Measurements from ENCODE around the gene POU6F2.

The POU6F2 gene

GRCh38 chr7:39137480-39137879 is 159.8 kb downstream of the POU6F2 start:
- Histone ChIP-seq H3K4me3 (no peak overlapping the region), H3K27me3 (no peaks in the 10 kb centered on the region), H3K4me1 (no peaks in the 10 kb centered on the region), H3K27ac (no peak overlapping the region), H3K9me3 (peaks cover 0 to 7% (median 3%) of the 10 kb centered on the region in 3 donors), H3K36me3 (no peaks in the 10 kb centered on the region)
- intact Hi-C loops (cut with DNase I; ENCODE audit: low total_unique reads), result no loop called here
- no peak for TF ChIP-seq CTCF (IDR thresholded peaks at IDR 0.05)
- no peak for DNase-seq

GRCh38 chr7:39142750-39143149 is 165.0 kb downstream of the POU6F2 start:
- intact Hi-C loops (cut with DNase I; ENCODE audit: low total_unique reads), result no loop called here
- no peaks in the 10 kb centered on the region for H3K36me3 ChIP-seq
- no peak for DNase-seq
- peaks cover 0 to 3% (median 2%) of the 10 kb centered on the region in 3 donors for H3K9me3 ChIP-seq
- H3K27ac ChIP-seq, result no peak overlapping the region
- H3K4me3 ChIP-seq, result no peak overlapping the region
- TF ChIP-seq CTCF (IDR thresholded peaks at IDR 0.05), result no peak
- no peaks in the 10 kb centered on the region for H3K4me1 ChIP-seq
- H3K27me3 ChIP-seq, result no peaks in the 10 kb centered on the region

- Histone ChIP-seq H3K27ac (no peak overlapping the region), H3K4me1 (no peaks in the 10 kb centered on the region), H3K27me3 (no peaks in the 10 kb centered on the region), H3K36me3 (no peaks in the 10 kb centered on the region), H3K9me3 (peaks cover 0 to 3% (median 0%) of the 10 kb centered on the region in 3 donors), H3K4me3 (no peak overlapping the region)
- intact Hi-C loops (cut with DNase I; ENCODE audit: low total_unique reads), result no loop called here
- TF ChIP-seq CTCF (IDR thresholded peaks at IDR 0.05), result no peak
- no peak for DNase-seq
These were observed 166.7 kb downstream of the POU6F2 start for GRCh38 chr7:39144420-39144819.

- intact Hi-C loops (cut with DNase I; ENCODE audit: low total_unique reads), result no loop called here
- no peak for DNase-seq
- Histone ChIP-seq H3K4me3 (no peak overlapping the region), H3K27ac (no peak overlapping the region), H3K27me3 (no peaks in the 10 kb centered on the region), H3K4me1 (no peaks in the 10 kb centered on the region), H3K36me3 (no peaks in the 10 kb centered on the region), H3K9me3 (peaks cover 0 to 3% (median 0%) of the 10 kb centered on the region in 3 donors)
- TF ChIP-seq CTCF (IDR thresholded peaks at IDR 0.05), result no peak
These were observed 167.6 kb downstream of the POU6F2 start for GRCh38 chr7:39145283-39145682.

GRCh38 chr7:39145935-39146334 is 168.2 kb downstream of the POU6F2 start:
- Histone ChIP-seq H3K27ac (no peak overlapping the region), H3K36me3 (no peaks in the 10 kb centered on the region), H3K4me3 (no peak overlapping the region), H3K4me1 (no peaks in the 10 kb centered on the region), H3K9me3 (no peaks in the 10 kb centered on the region), H3K27me3 (no peaks in the 10 kb centered on the region)
- TF ChIP-seq CTCF (IDR thresholded peaks at IDR 0.05), result no peak
- DNase-seq, result no peak
- intact Hi-C loops (cut with DNase I; ENCODE audit: low total_unique reads), result no loop called here

GRCh38 chr7:39152701-39153100 is 175.0 kb downstream of the POU6F2 start:
- Histone ChIP-seq H3K27me3 (no peaks in the 10 kb centered on the region), H3K4me3 (no peak overlapping the region), H3K36me3 (no peaks in the 10 kb centered on the region), H3K27ac (no peak overlapping the region), H3K9me3 (no peaks in the 10 kb centered on the region), H3K4me1 (no peaks in the 10 kb centered on the region)
- no peak for TF ChIP-seq CTCF (IDR thresholded peaks at IDR 0.05)
- no peak for DNase-seq
- intact Hi-C loops (cut with DNase I; ENCODE audit: low total_unique reads), result no loop called here
